Endothelial cell of umbilical vein (primary cell): ENCODE measurements around the gene MIEN1.

Experiments
- EZH2 ChIP-seq: IDR thresholded peaks from 2 replicates; pipeline ENCODE4 v1.6.1; 2012; ENCODE audit warnings: borderline replicate concordance, low read depth, mild to moderate bottlenecking, moderate library complexity, low read length, inconsistent platforms; ENCODE audit not compliant: severe bottlenecking
- FOS ChIP-seq: IDR thresholded peaks from 2 replicates; pipeline ENCODE4 v1.6.1; 2011; ENCODE audit warnings: mild to moderate bottlenecking, low read length, moderate library complexity, borderline replicate concordance; ENCODE audit not compliant: insufficient read depth
- MYC ChIP-seq: IDR thresholded peaks from one replicate; pipeline ENCODE4 v1.6.1; 2011; ENCODE audit warnings: mild to moderate bottlenecking, low read depth, low read length
- POLR2A ChIP-seq: IDR thresholded peaks from 2 replicates; pipeline ENCODE4 v1.6.1; 2012; ENCODE audit warnings: low read depth, mild to moderate bottlenecking, control low read depth, low read length
- POLR2AphosphoS5 ChIP-seq: IDR thresholded peaks from 2 replicates; pipeline ENCODE4 v1.6.1; 2012; ENCODE audit warnings: low read depth, mild to moderate bottlenecking, control low read depth, low read length, moderate library complexity; ENCODE audit not compliant: insufficient read depth
- TF ChIP-seq, protein P1 (sequence below), 2 donors: IDR thresholded peaks; 1 replicate in 1 of 2; 2 replicates in 1 of 2; pipeline ENCODE4 v1.5.1; 2011; ENCODE audit warnings: low read length in 2 of 2, mild to moderate bottlenecking in 2 of 2, moderate library complexity in 2 of 2, control low read depth in 1 of 2, inconsistent platforms in 1 of 2, low read depth in 1 of 2; ENCODE audit not compliant: insufficient read depth in 1 of 2; ENCODE audit errors: extremely low read depth in 1 of 2

- TF ChIP-seq POLR2AphosphoS5 = no peak
- no peak for TF ChIP-seq POLR2A
- TF ChIP-seq, protein P1, sequence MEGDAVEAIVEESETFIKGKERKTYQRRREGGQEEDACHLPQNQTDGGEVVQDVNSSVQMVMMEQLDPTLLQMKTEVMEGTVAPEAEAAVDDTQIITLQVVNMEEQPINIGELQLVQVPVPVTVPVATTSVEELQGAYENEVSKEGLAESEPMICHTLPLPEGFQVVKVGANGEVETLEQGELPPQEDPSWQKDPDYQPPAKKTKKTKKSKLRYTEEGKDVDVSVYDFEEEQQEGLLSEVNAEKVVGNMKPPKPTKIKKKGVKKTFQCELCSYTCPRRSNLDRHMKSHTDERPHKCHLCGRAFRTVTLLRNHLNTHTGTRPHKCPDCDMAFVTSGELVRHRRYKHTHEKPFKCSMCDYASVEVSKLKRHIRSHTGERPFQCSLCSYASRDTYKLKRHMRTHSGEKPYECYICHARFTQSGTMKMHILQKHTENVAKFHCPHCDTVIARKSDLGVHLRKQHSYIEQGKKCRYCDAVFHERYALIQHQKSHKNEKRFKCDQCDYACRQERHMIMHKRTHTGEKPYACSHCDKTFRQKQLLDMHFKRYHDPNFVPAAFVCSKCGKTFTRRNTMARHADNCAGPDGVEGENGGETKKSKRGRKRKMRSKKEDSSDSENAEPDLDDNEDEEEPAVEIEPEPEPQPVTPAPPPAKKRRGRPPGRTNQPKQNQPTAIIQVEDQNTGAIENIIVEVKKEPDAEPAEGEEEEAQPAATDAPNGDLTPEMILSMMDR (IDR thresholded peaks at IDR 0.05; ENCODE audit: extremely low read depth in 1 of 2, insufficient read depth in 1 of 2, low read depth in 1 of 2, low read length in 2 of 2) = no peak
- no peak for TF ChIP-seq FOS
- TF ChIP-seq EZH2 = no peak
- no peak for TF ChIP-seq MYC
Measured at GRCh38 chr17:39742126-39742855, 12.0 kb upstream of the MIEN1 start.
